CD14-positive monocyte (primary cell): Measurements from ENCODE around the gene PRM3. TPM values are rescaled to one million over a fixed set of nuclear protein-coding genes. Genes with fewer than 3 reads are reported as not detected.
A peak's percentile ranks its signal among the peaks of the same experiment; 100 is the strongest.

Source experiments
- DNase-seq, 3 donors: peaks; one replicate each; pipeline ENCODE4 v3.0.0-alpha.2; 2011 to 2022
- H2AFZ ChIP-seq: 2 replicates; pipeline ENCODE4 v1.6.0; 2012; ENCODE audit warnings: mild to moderate bottlenecking, low read depth, low read length, inconsistent platforms; ENCODE audit not compliant: insufficient read depth, poor library complexity, severe bottlenecking
- H3K27ac ChIP-seq, 2 donors: 1 replicate in 1 of 2; 2 replicates in 1 of 2; pipeline ENCODE4 v1.5.1; 2012 to 2013; ENCODE audit warnings: low read length in 2 of 2, control low read depth in 1 of 2, inconsistent platforms in 1 of 2, low read depth in 1 of 2, mild to moderate bottlenecking in 1 of 2
- H3K27me3 ChIP-seq, 2 donors: one replicate each; pipeline versions ENCODE4 v1.6.0 to v1.6.1; 2011 to 2013; ENCODE audit warnings: low read length in 2 of 2; ENCODE audit not compliant: control insufficient read depth in 2 of 2, insufficient read depth in 2 of 2
- H3K36me3 ChIP-seq, 2 donors: replicated peaks in 1 of 2; 1 replicate in 1 of 2; 2 replicates in 1 of 2; pipeline versions ENCODE4 v1.5.1 to v1.6.1; 2012 to 2013; ENCODE audit warnings: low read length in 2 of 2, control low read depth in 1 of 2, inconsistent platforms in 1 of 2, mild to moderate bottlenecking in 1 of 2; ENCODE audit not compliant: insufficient read depth in 2 of 2, control insufficient read depth in 1 of 2
- H3K4me1 ChIP-seq, 2 donors: 1 replicate in 1 of 2; 2 replicates in 1 of 2; pipeline versions ENCODE4 v1.5.1 to v1.6.1; 2012 to 2013; ENCODE audit warnings: low read length in 2 of 2, control low read depth in 1 of 2, inconsistent platforms in 1 of 2, mild to moderate bottlenecking in 1 of 2, moderate library complexity in 1 of 2; ENCODE audit not compliant: insufficient read depth in 2 of 2, control insufficient read depth in 1 of 2
- H3K4me2 ChIP-seq: replicated peaks from 2 replicates; pipeline ENCODE3; 2012; ENCODE audit warnings: low read length, moderate library complexity, mild to moderate bottlenecking; ENCODE audit not compliant: poor library complexity, severe bottlenecking; ENCODE audit errors: extremely low read depth
- H3K4me3 ChIP-seq, 3 experiments: fragments of 200-600 bp in 1 of 3; sonication (generic) in 1 of 3; replicated peaks in 1 of 3; 1 replicate in 2 of 3; 2 replicates in 1 of 3; pipeline ENCODE4 v1.5.1; 2011 to 2013; ENCODE audit warnings: low read length in 3 of 3, mild to moderate bottlenecking in 3 of 3, control low read depth in 2 of 3, low read depth in 2 of 3, inconsistent platforms in 1 of 3, moderate library complexity in 1 of 3
- H3K79me2 ChIP-seq: 2 replicates; pipeline ENCODE4 v1.6.0; 2012; ENCODE audit warnings: mild to moderate bottlenecking, control low read depth, inconsistent platforms, low read length, moderate library complexity; ENCODE audit not compliant: insufficient read depth
- H3K9ac ChIP-seq: 2 replicates; pipeline ENCODE4 v1.6.0; 2017; ENCODE audit warnings: low read length, mild to moderate bottlenecking; ENCODE audit not compliant: insufficient read depth, poor library complexity, severe bottlenecking
- H3K9me3 ChIP-seq, 2 donors: replicated peaks in 1 of 2; 1 replicate in 1 of 2; 2 replicates in 1 of 2; pipeline versions ENCODE4 v1.5.1 to v1.6.1; 2012 to 2013; ENCODE audit warnings: low read length in 2 of 2, control low read depth in 1 of 2; ENCODE audit not compliant: control insufficient read depth in 1 of 2, insufficient read depth in 1 of 2
- H4K20me1 ChIP-seq: 2 replicates; pipeline ENCODE4 v1.6.0; 2012; ENCODE audit warnings: mild to moderate bottlenecking, low read length, control low read depth, moderate library complexity; ENCODE audit not compliant: insufficient read depth
- H3K27ac Mint-ChIP-seq, 7 donors: one replicate each; pipeline ENCODE4 v1.8.0; 2020; ENCODE audit warnings: mild to moderate bottlenecking in 7 of 7, mixed read lengths in 7 of 7, moderate library complexity in 6 of 7, inconsistent platforms in 2 of 7
- H3K27me3 Mint-ChIP-seq, 3 donors: one replicate each; pipeline ENCODE4 v1.8.0; 2021 to 2022; ENCODE audit warnings: low read depth in 3 of 3, mild to moderate bottlenecking in 3 of 3, mixed read lengths in 3 of 3, moderate library complexity in 3 of 3, inconsistent platforms in 1 of 3
- H3K36me3 Mint-ChIP-seq, 2 donors: one replicate each; pipeline ENCODE4 v1.8.0; 2020; ENCODE audit warnings: mixed read lengths in 2 of 2, inconsistent platforms in 1 of 2, mild to moderate bottlenecking in 1 of 2
- H3K4me1 Mint-ChIP-seq: one replicate; pipeline ENCODE4 v1.8.0; 2020; ENCODE audit warnings: mild to moderate bottlenecking, mixed read lengths
- H3K4me3 Mint-ChIP-seq, 2 donors: one replicate each; pipeline ENCODE4 v1.8.0; 2020; ENCODE audit warnings: mild to moderate bottlenecking in 2 of 2, mixed read lengths in 2 of 2, moderate library complexity in 1 of 2
- H3K9me3 Mint-ChIP-seq, 7 donors: one replicate each; pipeline ENCODE4 v1.8.0; 2020 to 2022; ENCODE audit warnings: mixed read lengths in 7 of 7, mild to moderate bottlenecking in 6 of 7, moderate library complexity in 6 of 7, inconsistent platforms in 2 of 7
- CTCF ChIP-seq: fragments of 200-600 bp; IDR thresholded peaks from one replicate; pipeline ENCODE4 v1.8.0; 2022; ENCODE audit warnings: antibody characterized with exemption, mild to moderate bottlenecking
- WGBS: methylation state at CpG from one replicate; pipeline ENCODE4 v1.1.5; 2013; ENCODE audit warnings: missing lambda C conversion rate; ENCODE audit not compliant: insufficient coverage; 5-methylcytosine and 5-hydroxymethylcytosine counted together
- intact Hi-C, 2 donors: fragments of 100-400 bp; cut with micrococcal nuclease; formaldehyde crosslinking; loops; one replicate each; pipeline versions ENCODE4 v1.15.0 to v1.15.1; 2023
- polyA plus RNA-seq, 3 donors: library from polyadenylated mRNA; depleted of rRNA in 1 of 3; unstranded in 2 of 3; stranded (reverse) in 1 of 3; fragments of 300-500 nt in 2 of 3; fragments of >200 nt in 1 of 3; fragmentation: Illumina TruSeq in 2 of 3; gene quantifications; 1 replicate in 2 of 3; 2 replicates in 1 of 3; pipeline ENCODE4 v1.2.3, GENCODE V29; 2012 to 2021

PRM3 gene
- polyA plus RNA-seq, 3 donors = not detected

- intact Hi-C loops = loop anchor here (2.0 to 10.0 kb wide), 5 partner anchors 52 to 288 kb away; partner anchors contain the start of gene RMI2 (in 1 of the 2)
- H3K4me3 ChIP-seq = peak overlapping the region; percentile 69 to 96 (median 86)
- peaks cover 0 to 23% of the 10 kb centered on the region in 2 donors for H3K27me3 ChIP-seq
- peaks cover 30 to 44% of the 10 kb centered on the region in 2 donors for H3K4me1 ChIP-seq
- peak overlapping the region; percentile 86 for H3K9ac ChIP-seq
- H2AFZ ChIP-seq = peak overlapping the region; percentile 90
- peak in 2 of 3 donors; percentile 36 to 45 for DNase-seq
- H3K27me3 Mint-ChIP-seq = peaks cover 42 to 73% (median 42%) of the 10 kb centered on the region in 3 donors
- TF ChIP-seq CTCF = no peak
- H3K27ac ChIP-seq = peak overlapping the region; percentile 91 to 92
- no peaks in the 10 kb centered on the region for H3K79me2 ChIP-seq
- peak overlapping the region; percentile 89 for H3K4me2 ChIP-seq
- peaks cover 38% of the 10 kb centered on the region for H3K4me1 Mint-ChIP-seq
- H3K9me3 Mint-ChIP-seq = peaks cover 0 to 3% (median 0%) of the 10 kb centered on the region in 7 donors
- WGBS = 0% methylated on average over 29 of the region's 32 CpGs
- peak overlapping the region; percentile 94 to 96 for H3K4me3 Mint-ChIP-seq
- peak overlapping the region; percentile 95 to 99 (median 97) for H3K27ac Mint-ChIP-seq
- no peaks in the 10 kb centered on the region for H3K9me3 ChIP-seq
- H3K36me3 Mint-ChIP-seq = peaks cover 5% of the 10 kb centered on the region in 2 donors
- H4K20me1 ChIP-seq = peaks cover 3% of the 10 kb centered on the region
- H3K36me3 ChIP-seq = no peaks in the 10 kb centered on the region
These were observed 16.7 kb downstream of the PRM3 start for GRCh38 chr16:11256661-11257130.

- peak within 1 kb of the TSS; percentile 90 for H2AFZ ChIP-seq
- peak within 1 kb of the TSS; percentile 86 for H3K9ac ChIP-seq
- peaks cover 30 to 44% of the 10 kb centered on the region in 2 donors for H3K4me1 ChIP-seq
- no peaks in the 10 kb centered on the region for H3K9me3 ChIP-seq
- peaks cover 0 to 3% (median 0%) of the 10 kb centered on the region in 7 donors for H3K9me3 Mint-ChIP-seq
- H3K27ac Mint-ChIP-seq = peak within 1 kb of the TSS; percentile 95 to 99 (median 97)
- peak; percentile 96 for TF ChIP-seq CTCF
- H3K27me3 Mint-ChIP-seq = peaks cover 38 to 71% (median 45%) of the 10 kb centered on the region in 3 donors
- no peaks in the 10 kb centered on the region for H3K79me2 ChIP-seq
- WGBS = under 1% methylated on average over 91 of the region's 100 CpGs
- H3K36me3 Mint-ChIP-seq = peaks cover 5% of the 10 kb centered on the region in 2 donors
- H3K4me3 Mint-ChIP-seq = peak within 1 kb of the TSS; percentile 94 to 96
- H3K36me3 ChIP-seq = no peaks in the 10 kb centered on the region
- DNase-seq = peak; percentile 69 to 80 (median 69)
- H4K20me1 ChIP-seq = peaks cover 3% of the 10 kb centered on the region
- peaks cover 38% of the 10 kb centered on the region for H3K4me1 Mint-ChIP-seq
- peak within 1 kb of the TSS; percentile 69 to 96 (median 86) for H3K4me3 ChIP-seq
- peak within 1 kb of the TSS; percentile 89 for H3K4me2 ChIP-seq
- peak within 1 kb of the TSS; percentile 91 to 92 for H3K27ac ChIP-seq
- intact Hi-C loops = loop anchor here (1.0 to 10.0 kb wide), 6 partner anchors 51 to 287 kb away; partner anchors contain the start of gene RMI2 (in 1 of the 2)
- H3K27me3 ChIP-seq = peaks cover 0 to 23% of the 10 kb centered on the region in 2 donors
These were observed 17.4 kb downstream of the PRM3 start, which contains the start of gene SOCS1 for GRCh38 chr16:11255737-11256660. SOCS1 (minus strand) TSS chr16:11256204; CDS start chr16:11255478, 726 bp downstream.
